Choroid plexus epithelial cell (primary cell): ENCODE measurements around the gene NLGN1.
"Not testable (repeated sequence)": the region's sequence is repeated elsewhere in the genome, so short reads cannot be mapped to it uniquely, and the experiment has no call there.

ENCODE experiments used
- DNase-seq: peaks from one replicate; pipeline ENCODE4 v3.0.0-alpha.2; 2010; ENCODE audit warnings: low read depth
- H3K4me3 ChIP-seq: 2 replicates; pipeline ENCODE4 v1.5.1; 2011; ENCODE audit warnings: low read depth, mild to moderate bottlenecking, control low read depth, low read length, moderate library complexity
- CTCF ChIP-seq: conservative IDR thresholded peaks from 2 replicates; pipeline ENCODE4 v1.5.1; 2011; ENCODE audit warnings: low read depth, mild to moderate bottlenecking, control low read depth, inconsistent platforms, low read length, moderate library complexity

Gene NLGN1

GRCh38 chr3:173591401-173591800, 193.9 kb downstream of the NLGN1 start:
- no peak for DNase-seq
- TF ChIP-seq CTCF, result no peak
- no peak overlapping the region for H3K4me3 ChIP-seq

- not testable (repeated sequence) for DNase-seq, H3K4me3 ChIP-seq
Measured at GRCh38 chr3:173594881-173595280, 197.3 kb downstream of the NLGN1 start.

GRCh38 chr3:173599673-173600072, 202.1 kb downstream of the NLGN1 start:
- H3K4me3 ChIP-seq, result no peak overlapping the region
- TF ChIP-seq CTCF, result no peak
- no peak for DNase-seq

- no peak overlapping the region for H3K4me3 ChIP-seq
- no peak for DNase-seq
- no peak for TF ChIP-seq CTCF
Measured at GRCh38 chr3:173614522-173614921, 217.0 kb downstream of the NLGN1 start.

GRCh38 chr3:173615661-173616060, 218.1 kb downstream of the NLGN1 start:
- DNase-seq, result no peak
- no peak overlapping the region for H3K4me3 ChIP-seq
- no peak for TF ChIP-seq CTCF

GRCh38 chr3:173617490-173617889, 219.9 kb downstream of the NLGN1 start:
- TF ChIP-seq CTCF, result no peak
- H3K4me3 ChIP-seq, result no peak overlapping the region
- no peak for DNase-seq

GRCh38 chr3:173618148-173618547, 220.6 kb downstream of the NLGN1 start:
- H3K4me3 ChIP-seq, result no peak overlapping the region
- no peak for TF ChIP-seq CTCF
- no peak for DNase-seq

- no peak for DNase-seq
- TF ChIP-seq CTCF, result no peak
- no peak overlapping the region for H3K4me3 ChIP-seq
Measured at GRCh38 chr3:173618703-173619102, 221.2 kb downstream of the NLGN1 start.
